Skeletal muscle satellite cell (primary cell): Measurements from ENCODE around the gene CDKN1C.

ENCODE experiments used
- H3K27me3 ChIP-seq: 2 replicates; pipeline ENCODE4 v1.7.0; 2013; ENCODE audit warnings: low read length; ENCODE audit not compliant: control insufficient read depth, insufficient read depth
- H3K36me3 ChIP-seq: 2 replicates; pipeline ENCODE4 v1.7.0; 2013; ENCODE audit warnings: mild to moderate bottlenecking, control low read depth, low read length; ENCODE audit not compliant: insufficient read depth
- H3K4me1 ChIP-seq: 2 replicates; pipeline ENCODE4 v1.7.0; 2013; ENCODE audit warnings: low read length; ENCODE audit not compliant: control insufficient read depth, insufficient read depth
- H3K4me2 ChIP-seq: 2 replicates; pipeline ENCODE4 v1.7.0; 2013; ENCODE audit warnings: mild to moderate bottlenecking, low read length
- H3K4me3 ChIP-seq: 2 replicates; pipeline ENCODE4 v1.7.0; 2013; ENCODE audit warnings: low read length
- H3K9ac ChIP-seq: 2 replicates; pipeline ENCODE4 v1.7.0; 2013; ENCODE audit warnings: mild to moderate bottlenecking, low read depth, low read length, moderate library complexity
- H3K9me3 ChIP-seq: replicated peaks from 2 replicates; pipeline ENCODE4 v1.7.0; 2013; ENCODE audit warnings: mild to moderate bottlenecking, control low read depth, low read length

Gene CDKN1C

GRCh38 chr11:2882396-2883110 lies 3.0 kb downstream of the CDKN1C start:
- Histone ChIP-seq H3K27me3 (peaks cover 76% of the 10 kb centered on the region), H3K36me3 (no peaks in the 10 kb centered on the region), H3K4me3 (no peak overlapping the region), H3K4me1 (peaks cover 7% of the 10 kb centered on the region), H3K9ac (no peak overlapping the region), H3K4me2 (no peak overlapping the region), H3K9me3 (no peaks in the 10 kb centered on the region)

- H3K9ac ChIP-seq = no peak overlapping the region
- no peaks in the 10 kb centered on the region for H3K9me3 ChIP-seq
- no peak overlapping the region for H3K4me2 ChIP-seq
- no peak overlapping the region for H3K4me3 ChIP-seq
- peaks cover 7% of the 10 kb centered on the region for H3K4me1 ChIP-seq
- H3K27me3 ChIP-seq = peaks cover 79% of the 10 kb centered on the region
- H3K36me3 ChIP-seq = no peaks in the 10 kb centered on the region
Observed at GRCh38 chr11:2881981-2882375, 3.6 kb downstream of the CDKN1C start.

GRCh38 chr11:2881076-2881980 lies 4.2 kb downstream of the CDKN1C start:
- no peaks in the 10 kb centered on the region for H3K36me3 ChIP-seq
- H3K27me3 ChIP-seq = peaks cover 80% of the 10 kb centered on the region
- H3K4me3 ChIP-seq = no peak overlapping the region
- H3K9me3 ChIP-seq = no peaks in the 10 kb centered on the region
- H3K4me2 ChIP-seq = no peak overlapping the region
- H3K9ac ChIP-seq = no peak overlapping the region
- peaks cover 7% of the 10 kb centered on the region for H3K4me1 ChIP-seq

GRCh38 chr11:2880646-2881045 lies 4.9 kb downstream of the CDKN1C start:
- no peak overlapping the region for H3K9ac ChIP-seq
- H3K9me3 ChIP-seq = no peaks in the 10 kb centered on the region
- H3K4me1 ChIP-seq = peaks cover 7% of the 10 kb centered on the region
- peaks cover 81% of the 10 kb centered on the region for H3K27me3 ChIP-seq
- no peak overlapping the region for H3K4me3 ChIP-seq
- H3K36me3 ChIP-seq = no peaks in the 10 kb centered on the region
- no peak overlapping the region for H3K4me2 ChIP-seq

- Histone ChIP-seq H3K4me2 (no peak overlapping the region), H3K36me3 (no peaks in the 10 kb centered on the region), H3K27me3 (peaks cover 68% of the 10 kb centered on the region), H3K4me3 (no peak overlapping the region), H3K4me1 (no peaks in the 10 kb centered on the region), H3K9me3 (no peaks in the 10 kb centered on the region), H3K9ac (no peak overlapping the region)
Observed at GRCh38 chr11:2878782-2879181, 6.8 kb downstream of the CDKN1C start.

GRCh38 chr11:2877474-2877873 lies 8.1 kb downstream of the CDKN1C start:
- Histone ChIP-seq H3K4me2 (no peak overlapping the region), H3K4me3 (no peak overlapping the region), H3K9ac (no peak overlapping the region), H3K4me1 (no peaks in the 10 kb centered on the region), H3K36me3 (no peaks in the 10 kb centered on the region), H3K27me3 (peaks cover 56% of the 10 kb centered on the region), H3K9me3 (no peaks in the 10 kb centered on the region)

GRCh38 chr11:2874963-2875362 lies 10.6 kb downstream of the CDKN1C start:
- no peaks in the 10 kb centered on the region for H3K36me3 ChIP-seq
- no peak overlapping the region for H3K9ac ChIP-seq
- no peaks in the 10 kb centered on the region for H3K4me1 ChIP-seq
- no peak overlapping the region for H3K4me3 ChIP-seq
- H3K9me3 ChIP-seq = no peaks in the 10 kb centered on the region
- no peak overlapping the region for H3K4me2 ChIP-seq
- peaks cover 52% of the 10 kb centered on the region for H3K27me3 ChIP-seq

- Histone ChIP-seq H3K27me3 (peaks cover 54% of the 10 kb centered on the region), H3K9ac (no peak overlapping the region), H3K4me3 (no peak overlapping the region), H3K9me3 (no peaks in the 10 kb centered on the region), H3K36me3 (no peaks in the 10 kb centered on the region), H3K4me2 (no peak overlapping the region), H3K4me1 (no peaks in the 10 kb centered on the region)
Observed at GRCh38 chr11:2870969-2871680, 14.4 kb downstream of the CDKN1C start.

- H3K4me3 ChIP-seq = no peak overlapping the region
Observed at GRCh38 chr11:2870460-2870859, 15.1 kb downstream of the CDKN1C start.

GRCh38 chr11:2869561-2870427 lies 15.8 kb downstream of the CDKN1C start:
- Histone ChIP-seq H3K27me3 (peaks cover 56% of the 10 kb centered on the region), H3K4me3 (no peak overlapping the region), H3K36me3 (no peaks in the 10 kb centered on the region), H3K9me3 (no peaks in the 10 kb centered on the region), H3K9ac (no peak overlapping the region), H3K4me2 (no peak overlapping the region), H3K4me1 (no peaks in the 10 kb centered on the region)

More at GRCh38 chr11:2870460-2870859, 15.1 kb downstream of the CDKN1C start:
- H3K27me3 ChIP-seq = peaks cover 52% of the 10 kb centered on the region
- H3K9me3 ChIP-seq = no peaks in the 10 kb centered on the region
- H3K4me1 ChIP-seq = no peaks in the 10 kb centered on the region
- H3K4me2 ChIP-seq = no peak overlapping the region
- no peaks in the 10 kb centered on the region for H3K36me3 ChIP-seq
- no peak overlapping the region for H3K9ac ChIP-seq

- H3K4me1 ChIP-seq = no peaks in the 10 kb centered on the region
- no peaks in the 10 kb centered on the region for H3K36me3 ChIP-seq
- no peak overlapping the region for H3K9ac ChIP-seq
- H3K27me3 ChIP-seq = peaks cover 63% of the 10 kb centered on the region
- H3K4me3 ChIP-seq = no peak overlapping the region
- H3K9me3 ChIP-seq = no peaks in the 10 kb centered on the region
- no peak overlapping the region for H3K4me2 ChIP-seq
Observed at GRCh38 chr11:2869134-2869526, 16.4 kb downstream of the CDKN1C start.
